ENCODE results near the gene TNIK.

GRCh38 chr3:171468296-171468906, 8.2 kb upstream of the TNIK start:
- no peak for TF ChIP-seq DPF2 (CRISPR knock-in tag; IDR thresholded peaks at IDR 0.05; ENCODE audit: borderline replicate concordance, low read depth)
- no peak for TF ChIP-seq ATF2 (CRISPR knock-in tag; IDR thresholded peaks at IDR 0.05)
- no peak for TF ChIP-seq MAFK (conservative IDR thresholded peaks at IDR 0.05 in 1 of 2, IDR thresholded peaks at IDR 0.05 in 1 of 2; ENCODE audit: low read length in 2 of 2)
- TF ChIP-seq POLR2AphosphoS5 (IDR thresholded peaks at IDR 0.05; ENCODE audit: low read depth, low read length): no peak
- TF ChIP-seq CREB3 (CRISPR knock-in tag; IDR thresholded peaks at IDR 0.05): no peak
- TF ChIP-seq RNF2 (conservative IDR thresholded peaks at IDR 0.05; ENCODE audit: low read depth): no peak
- TF ChIP-seq ZNF782 (CRISPR knock-in tag; IDR thresholded peaks at IDR 0.05; ENCODE audit: borderline replicate concordance): no peak
- TF ChIP-seq HIC2 (CRISPR knock-in tag; IDR thresholded peaks at IDR 0.05; ENCODE audit: low read depth): no peak
- TF ChIP-seq CHD4 (IDR thresholded peaks at IDR 0.05; ENCODE audit: borderline replicate concordance, low read length): no peak
- TF ChIP-seq POLR2A (IDR thresholded peaks at IDR 0.05; ENCODE audit: insufficient read depth in 1 of 2, low read depth in 2 of 2, low read length in 2 of 2): no peak

Measured in HepG2 (cell line).